Measurements from ENCODE around the gene ZNF837.

Gene ZNF837

DNA sequence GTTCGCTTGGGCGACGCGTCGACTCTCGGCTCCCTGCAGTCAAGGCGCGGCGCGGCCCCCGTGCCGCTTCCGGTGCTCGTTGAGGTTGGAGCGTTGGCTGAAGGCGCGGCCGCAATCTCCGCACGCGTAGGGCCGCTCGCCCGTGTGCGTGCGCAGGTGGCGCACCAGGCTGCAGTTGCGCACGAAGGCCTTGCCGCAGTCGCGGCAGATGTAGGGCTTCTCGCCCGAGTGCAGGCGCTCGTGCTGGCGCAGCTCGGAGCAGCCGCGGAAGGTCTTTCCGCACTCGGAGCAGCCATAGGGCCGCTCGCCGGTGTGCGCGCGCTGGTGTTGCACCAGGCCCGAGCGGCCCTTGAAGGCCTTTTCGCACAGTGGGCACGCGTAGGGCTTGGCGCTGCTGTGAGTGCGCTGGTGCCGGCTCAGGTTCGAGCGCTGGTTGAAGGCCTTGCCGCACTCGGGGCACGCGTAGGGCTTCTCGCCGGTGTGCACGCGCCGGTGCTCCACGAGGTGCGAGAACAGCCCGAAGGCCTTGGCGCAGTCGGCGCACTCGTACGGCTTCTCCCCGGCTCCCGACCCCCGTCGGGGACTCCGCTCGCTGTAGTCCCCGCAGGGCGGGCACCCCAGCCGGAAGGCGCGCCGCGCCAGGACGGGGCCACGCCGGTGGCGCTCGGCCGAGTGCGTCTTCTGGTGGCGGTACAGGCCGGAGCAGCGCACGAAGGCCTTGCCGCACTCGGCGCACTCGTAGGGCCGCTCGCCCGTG lies 13.0 kb downstream of the ZNF837 start:
- TF ChIP-seq, protein P1, sequence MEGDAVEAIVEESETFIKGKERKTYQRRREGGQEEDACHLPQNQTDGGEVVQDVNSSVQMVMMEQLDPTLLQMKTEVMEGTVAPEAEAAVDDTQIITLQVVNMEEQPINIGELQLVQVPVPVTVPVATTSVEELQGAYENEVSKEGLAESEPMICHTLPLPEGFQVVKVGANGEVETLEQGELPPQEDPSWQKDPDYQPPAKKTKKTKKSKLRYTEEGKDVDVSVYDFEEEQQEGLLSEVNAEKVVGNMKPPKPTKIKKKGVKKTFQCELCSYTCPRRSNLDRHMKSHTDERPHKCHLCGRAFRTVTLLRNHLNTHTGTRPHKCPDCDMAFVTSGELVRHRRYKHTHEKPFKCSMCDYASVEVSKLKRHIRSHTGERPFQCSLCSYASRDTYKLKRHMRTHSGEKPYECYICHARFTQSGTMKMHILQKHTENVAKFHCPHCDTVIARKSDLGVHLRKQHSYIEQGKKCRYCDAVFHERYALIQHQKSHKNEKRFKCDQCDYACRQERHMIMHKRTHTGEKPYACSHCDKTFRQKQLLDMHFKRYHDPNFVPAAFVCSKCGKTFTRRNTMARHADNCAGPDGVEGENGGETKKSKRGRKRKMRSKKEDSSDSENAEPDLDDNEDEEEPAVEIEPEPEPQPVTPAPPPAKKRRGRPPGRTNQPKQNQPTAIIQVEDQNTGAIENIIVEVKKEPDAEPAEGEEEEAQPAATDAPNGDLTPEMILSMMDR (IDR thresholded peaks at IDR 0.05; ENCODE audit: insufficient read depth, low read length, poor library complexity, severe bottlenecking) = no peak
- no peak overlapping the region for H3K4me3 ChIP-seq (replicated peaks; ENCODE audit: low read depth, low read length)
- no peaks in the 10 kb centered on the region for H3K27me3 ChIP-seq (replicated peaks; ENCODE audit: control insufficient read depth, insufficient read depth, low read length)
- no peaks in the 10 kb centered on the region; the same call in 1 of the 2 replicates for H3K36me3 ChIP-seq (ENCODE audit: control insufficient read depth, insufficient read depth, low read length)
- no peak for DNase-seq (ENCODE audit: extremely low read depth, insufficient read length)

GRCh38 chr19:58366585-58367430 lies 14.0 kb downstream of the ZNF837 start:
- TF ChIP-seq, protein P1 (IDR thresholded peaks at IDR 0.05; ENCODE audit: insufficient read depth, low read length, poor library complexity, severe bottlenecking) = no peak
- H3K27me3 ChIP-seq (replicated peaks; ENCODE audit: control insufficient read depth, insufficient read depth, low read length) = no peaks in the 10 kb centered on the region
- no peaks in the 10 kb centered on the region; the same call in 1 of the 2 replicates for H3K36me3 ChIP-seq (ENCODE audit: control insufficient read depth, insufficient read depth, low read length)
- no peak overlapping the region for H3K4me3 ChIP-seq (replicated peaks; ENCODE audit: low read depth, low read length)
- DNase-seq (ENCODE audit: extremely low read depth, insufficient read length) = no peak

DNA sequence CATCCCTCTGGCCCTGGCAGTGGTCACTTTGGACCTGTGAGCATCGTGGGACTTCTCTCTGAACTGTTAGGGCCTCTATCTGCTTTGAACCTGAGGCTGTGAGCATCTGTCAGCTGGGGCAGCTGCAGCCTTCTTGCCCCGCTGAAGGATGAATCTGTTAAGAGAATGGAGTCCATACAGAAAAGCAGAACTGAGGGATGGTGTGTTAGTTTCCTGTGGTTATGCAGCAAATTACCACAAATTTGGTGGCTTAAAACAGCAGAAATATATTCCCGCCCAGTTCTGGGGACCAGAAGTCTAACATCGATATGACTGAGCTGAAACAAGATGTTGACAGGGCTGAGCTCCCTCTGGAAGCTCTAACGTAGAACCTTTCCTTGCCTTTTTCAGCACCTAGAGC lies 16.7 kb downstream of the ZNF837 start:
- no peaks in the 10 kb centered on the region; the same call in 1 of the 2 replicates for H3K36me3 ChIP-seq (ENCODE audit: control insufficient read depth, insufficient read depth, low read length)
- H3K4me3 ChIP-seq (replicated peaks; ENCODE audit: low read depth, low read length) = no peak overlapping the region
- DNase-seq (ENCODE audit: extremely low read depth, insufficient read length) = no peak
- no peaks in the 10 kb centered on the region for H3K27me3 ChIP-seq (replicated peaks; ENCODE audit: control insufficient read depth, insufficient read depth, low read length)
- TF ChIP-seq, protein P1 (IDR thresholded peaks at IDR 0.05; ENCODE audit: insufficient read depth, low read length, poor library complexity, severe bottlenecking) = no peak

- no peaks in the 10 kb centered on the region for H3K27me3 ChIP-seq (replicated peaks; ENCODE audit: control insufficient read depth, insufficient read depth, low read length)
- peak; percentile 98 for DNase-seq (ENCODE audit: extremely low read depth, insufficient read length)
- H3K36me3 ChIP-seq (ENCODE audit: control insufficient read depth, insufficient read depth, low read length) = no peaks in the 10 kb centered on the region
- TF ChIP-seq, protein P1 (IDR thresholded peaks at IDR 0.05; ENCODE audit: insufficient read depth, low read length, poor library complexity, severe bottlenecking) = no peak
- H3K4me3 ChIP-seq (replicated peaks; ENCODE audit: low read depth, low read length) = peak within 1 kb of the TSS; percentile 63
These were observed 18.4 kb downstream of the ZNF837 start, which contains the start of gene ZNF497 for GRCh38 chr19:58362272-58362994. Gene ZNF497 (minus strand): TSS chr19:58362751. CDS start chr19:58357635, 5,116 bp downstream.

DNA sequence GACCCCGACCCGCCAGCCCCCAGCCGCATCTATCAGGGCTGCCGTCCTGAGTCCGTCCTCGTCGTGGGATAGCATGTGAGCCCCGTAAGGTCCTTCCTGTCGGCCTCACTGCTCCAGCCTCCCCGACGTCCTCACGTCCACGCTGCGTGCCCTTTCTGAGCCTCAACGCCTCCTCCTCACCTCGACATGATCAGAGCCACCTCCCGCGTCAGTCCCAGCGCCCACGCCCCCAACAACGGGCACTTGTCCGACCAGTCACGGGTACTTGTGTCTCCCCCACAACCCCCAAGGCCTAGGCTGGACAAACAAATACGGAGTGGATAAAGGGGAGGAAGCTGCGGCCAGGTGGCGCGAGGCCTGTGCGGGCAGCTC lies 18.9 kb downstream of the ZNF837 start:
- peak; percentile 78 for DNase-seq (ENCODE audit: extremely low read depth, insufficient read length)
- Histone ChIP-seq H3K27me3 (replicated peaks; ENCODE audit: control insufficient read depth, insufficient read depth, low read length) (no peaks in the 10 kb centered on the region), H3K36me3 (ENCODE audit: control insufficient read depth, insufficient read depth, low read length) (no peaks in the 10 kb centered on the region), H3K4me3 (replicated peaks; ENCODE audit: low read depth, low read length) (peak overlapping the region; percentile 63)
- TF ChIP-seq, protein P1 (IDR thresholded peaks at IDR 0.05; ENCODE audit: insufficient read depth, low read length, poor library complexity, severe bottlenecking) = no peak

All from GM06990 (cell line).